Suppressor macrophage treated with lipopolysaccharide for 1 hour (primary cell): ENCODE results near the gene DAPK2.

ENCODE experiments used
- DNase-seq, 3 donors: peaks; one replicate each; pipeline ENCODE4 v3.0.0-alpha.2; 2020 to 2022

DAPK2 gene

GRCh38 chr15:63890617-63891016 lies 155.7 kb downstream of the DAPK2 start:
- no peak for DNase-seq

GRCh38 chr15:63889831-63890230 lies 156.5 kb downstream of the DAPK2 start:
- no peak for DNase-seq

GRCh38 chr15:63888823-63889222 lies 157.5 kb downstream of the DAPK2 start:
- no peak for DNase-seq

GRCh38 chr15:63888146-63888545 lies 158.1 kb downstream of the DAPK2 start:
- no peak for DNase-seq

- DNase-seq, result peak; percentile 88 to 92 (median 91)
These were observed 158.7 kb downstream of the DAPK2 start for GRCh38 chr15:63887630-63888029.

- DNase-seq, result no peak
These were observed 161.3 kb downstream of the DAPK2 start for GRCh38 chr15:63884953-63885352.

GRCh38 chr15:63881431-63881830 lies 164.9 kb downstream of the DAPK2 start:
- peak; percentile 75 to 85 (median 82) for DNase-seq

- peak; percentile 90 to 95 (median 94) for DNase-seq
These were observed 165.5 kb downstream of the DAPK2 start for GRCh38 chr15:63880744-63881143.

GRCh38 chr15:63879995-63880394 lies 166.3 kb downstream of the DAPK2 start:
- DNase-seq, result no peak

GRCh38 chr15:63879211-63879610 lies 167.1 kb downstream of the DAPK2 start:
- no peak for DNase-seq

- DNase-seq, result no peak
These were observed 168.5 kb downstream of the DAPK2 start for GRCh38 chr15:63877713-63878271.

- DNase-seq, result no peak
These were observed 170.1 kb downstream of the DAPK2 start for GRCh38 chr15:63876085-63876662.

- DNase-seq, result no peak
These were observed 171.7 kb downstream of the DAPK2 start for GRCh38 chr15:63874616-63875015.

GRCh38 chr15:63872759-63873510 lies 173.3 kb downstream of the DAPK2 start:
- no peak for DNase-seq

- DNase-seq, result peak; percentile 27 to 56 (median 52)
These were observed 175.6 kb downstream of the DAPK2 start for GRCh38 chr15:63870487-63871209.

- peak; percentile 59 to 90 (median 83) for DNase-seq
These were observed 176.3 kb downstream of the DAPK2 start for GRCh38 chr15:63870043-63870394.

- no peak for DNase-seq
These were observed 176.8 kb downstream of the DAPK2 start for GRCh38 chr15:63869371-63870042.

- no peak for DNase-seq
These were observed 182.1 kb downstream of the DAPK2 start for GRCh38 chr15:63864186-63864585.

- no peak for DNase-seq
These were observed 184.3 kb downstream of the DAPK2 start for GRCh38 chr15:63861946-63862517.

GRCh38 chr15:63860555-63860954 lies 185.7 kb downstream of the DAPK2 start:
- no peak for DNase-seq

- DNase-seq, result peak; percentile 34 to 38 (median 34)
These were observed 186.1 kb downstream of the DAPK2 start for GRCh38 chr15:63860155-63860554.

GRCh38 chr15:63858881-63859280 lies 187.4 kb downstream of the DAPK2 start:
- DNase-seq, result peak in 2 of 3 donors; percentile 29 to 49

GRCh38 chr15:63858448-63858847 lies 187.8 kb downstream of the DAPK2 start:
- no peak for DNase-seq
